Skeletal muscle tissue (tissue), 4 donors: Measurements from ENCODE around the gene SMARCD1. TPM values are rescaled to one million over a fixed set of nuclear protein-coding genes. Genes with fewer than 3 reads are reported as not detected.

ENCODE experiments used
- H3K27ac ChIP-seq: one replicate; pipeline ENCODE4 v1.7.0; 2013; ENCODE audit warnings: mild to moderate bottlenecking, low read depth, low read length, inconsistent platforms
- H3K27me3 ChIP-seq, 3 donors: one replicate each; pipeline ENCODE4 v1.7.0; 2013; ENCODE audit warnings: low read length in 3 of 3; ENCODE audit not compliant: control insufficient read depth in 3 of 3, insufficient read depth in 3 of 3
- H3K36me3 ChIP-seq, 3 donors: one replicate each; pipeline ENCODE4 v1.7.0; 2013; ENCODE audit warnings: low read length in 3 of 3; ENCODE audit not compliant: control insufficient read depth in 3 of 3, insufficient read depth in 3 of 3
- H3K4me1 ChIP-seq, 3 donors: one replicate each; pipeline ENCODE4 v1.7.0; 2013; ENCODE audit warnings: low read length in 3 of 3, mild to moderate bottlenecking in 3 of 3; ENCODE audit not compliant: control insufficient read depth in 3 of 3, insufficient read depth in 3 of 3
- H3K4me3 ChIP-seq, 3 donors: one replicate each; pipeline ENCODE4 v1.7.0; 2013; ENCODE audit warnings: low read length in 3 of 3
- H3K9ac ChIP-seq, 3 donors: one replicate each; pipeline ENCODE4 v1.7.0; 2013; ENCODE audit warnings: low read length in 3 of 3, mild to moderate bottlenecking in 3 of 3, moderate library complexity in 2 of 3, low read depth in 1 of 3
- H3K9me3 ChIP-seq, 3 donors: one replicate each; pipeline ENCODE4 v1.7.0; 2013; ENCODE audit warnings: low read length in 3 of 3; ENCODE audit not compliant: control insufficient read depth in 3 of 3
- total RNA-seq: library from RNA; depleted of rRNA; stranded (reverse); fragments of >200 nt; gene quantifications from one replicate; pipeline ENCODE4 v1.2.3, GENCODE V29; 2014
- donor health status: Osteomylitis.

SMARCD1 gene
- total RNA-seq, 1 donor from 2014 or later = 19.3 TPM

DNA sequence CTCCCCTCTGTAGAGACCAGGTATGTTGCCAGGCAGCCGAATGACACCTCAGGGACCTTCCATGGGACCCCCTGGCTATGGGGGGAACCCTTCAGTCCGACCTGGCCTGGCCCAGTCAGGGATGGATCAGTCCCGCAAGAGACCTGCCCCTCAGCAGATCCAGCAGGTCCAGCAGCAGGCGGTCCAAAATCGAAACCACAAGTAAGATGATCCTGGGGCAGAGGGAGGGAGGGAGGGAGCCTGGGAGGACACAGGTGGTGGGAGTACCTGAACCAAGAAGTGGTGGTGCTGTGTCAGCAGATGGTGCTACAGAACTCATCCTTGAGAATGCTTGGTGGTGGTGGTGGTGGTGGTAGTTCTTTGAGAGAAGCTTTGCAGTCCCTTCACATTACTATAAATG, 1.0 kb downstream of the SMARCD1 start:
- Histone ChIP-seq H3K36me3 (peaks cover 21 to 38% (median 33%) of the 10 kb centered on the region in 3 donors), H3K4me3 (peak overlapping the region; percentile 77 to 96 (median 83)), H3K4me1 (peaks cover 9 to 19% (median 10%) of the 10 kb centered on the region in 3 donors), H3K9ac (peak overlapping the region in 2 of 3 donors; percentile 58 to 61), H3K9me3 (no peaks in the 10 kb centered on the region), H3K27ac (peak overlapping the region; percentile 78), H3K27me3 (no peaks in the 10 kb centered on the region)

- Histone ChIP-seq H3K36me3 (peaks cover 24 to 46% (median 38%) of the 10 kb centered on the region in 3 donors), H3K9ac (no peak overlapping the region), H3K27ac (no peak overlapping the region)
Measured at GRCh38 chr12:50087151-50087550, 2.0 kb downstream of the SMARCD1 start.

GRCh38 chr12:50087995-50088394, 2.9 kb downstream of the SMARCD1 start:
- no peak overlapping the region for H3K27ac ChIP-seq
- H3K27me3 ChIP-seq = no peaks in the 10 kb centered on the region
- H3K9ac ChIP-seq = no peak overlapping the region
- peaks cover 26 to 49% (median 42%) of the 10 kb centered on the region in 3 donors for H3K36me3 ChIP-seq
- no peak overlapping the region for H3K4me3 ChIP-seq
- H3K9me3 ChIP-seq = no peaks in the 10 kb centered on the region
- H3K4me1 ChIP-seq = peaks cover 9 to 19% (median 10%) of the 10 kb centered on the region in 3 donors

More at GRCh38 chr12:50087151-50087550, 2.0 kb downstream of the SMARCD1 start:
- Histone ChIP-seq H3K9me3 (no peaks in the 10 kb centered on the region), H3K4me1 (peaks cover 9 to 19% (median 10%) of the 10 kb centered on the region in 3 donors), H3K27me3 (no peaks in the 10 kb centered on the region), H3K4me3 (no peak overlapping the region)

DNA sequence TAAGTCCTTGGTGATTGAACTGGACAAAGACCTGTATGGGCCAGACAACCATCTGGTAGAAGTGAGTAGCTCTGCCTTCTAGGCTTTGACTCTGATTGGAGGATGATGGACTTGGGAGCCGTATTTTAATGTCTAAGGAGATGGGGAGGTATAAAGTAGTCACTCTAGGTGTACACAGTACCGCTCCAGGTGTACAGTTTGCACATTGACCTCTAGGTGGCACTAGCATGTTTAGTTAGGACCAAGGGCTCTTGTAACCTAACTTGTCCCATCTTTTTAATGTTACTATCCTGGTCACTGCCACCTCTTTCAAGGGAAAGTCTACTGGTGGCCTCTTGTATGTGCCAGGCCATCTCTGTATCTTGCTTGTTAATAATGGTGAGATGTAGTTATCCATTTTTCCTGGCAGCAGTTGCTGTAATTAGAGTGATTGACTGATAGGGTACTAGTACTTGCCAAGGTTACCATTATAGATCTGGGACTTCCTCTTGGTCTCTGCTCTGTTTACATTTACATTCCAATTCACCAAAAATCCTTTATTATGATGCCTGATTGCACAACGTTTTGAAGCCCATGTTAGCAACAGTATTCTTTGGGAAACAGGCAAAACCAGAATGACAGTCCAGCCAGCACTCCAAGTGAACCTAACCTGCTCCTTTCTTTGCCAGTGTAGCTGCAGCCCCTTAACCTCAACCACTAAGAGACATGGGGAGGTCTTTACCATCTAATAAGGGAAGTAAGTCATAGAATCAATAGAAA, 3.6 kb downstream of the SMARCD1 start:
- no peak overlapping the region for H3K27ac ChIP-seq
- H3K9me3 ChIP-seq = no peaks in the 10 kb centered on the region
- H3K9ac ChIP-seq = no peak overlapping the region
- no peaks in the 10 kb centered on the region for H3K27me3 ChIP-seq
- peaks cover 26 to 53% (median 45%) of the 10 kb centered on the region in 3 donors for H3K36me3 ChIP-seq
- peaks cover 9 to 19% (median 10%) of the 10 kb centered on the region in 3 donors for H3K4me1 ChIP-seq
- H3K4me3 ChIP-seq = no peak overlapping the region

DNA sequence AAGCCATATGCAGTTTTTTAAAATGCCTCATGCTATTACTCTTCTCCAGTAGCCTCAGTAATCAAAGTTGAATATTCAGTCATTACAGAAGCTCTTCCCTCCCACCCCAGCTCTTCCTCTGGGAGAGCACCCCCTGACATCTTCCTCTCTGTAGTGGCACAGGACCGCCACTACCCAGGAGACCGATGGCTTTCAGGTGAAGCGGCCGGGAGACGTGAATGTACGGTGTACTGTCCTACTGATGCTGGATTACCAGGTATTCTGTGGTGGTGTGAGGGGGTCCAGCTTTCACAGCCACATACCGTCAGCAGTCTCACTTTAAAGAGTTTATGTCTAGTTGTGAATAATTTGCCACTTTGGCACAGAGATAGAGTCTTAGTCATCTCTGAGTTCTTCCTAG, 4.6 kb downstream of the SMARCD1 start:
- Histone ChIP-seq H3K4me3 (no peak overlapping the region), H3K27ac (no peak overlapping the region), H3K27me3 (no peaks in the 10 kb centered on the region), H3K4me1 (peaks cover 7 to 19% (median 7%) of the 10 kb centered on the region in 3 donors), H3K36me3 (peaks cover 31 to 60% (median 54%) of the 10 kb centered on the region in 3 donors), H3K9ac (no peak overlapping the region), H3K9me3 (no peaks in the 10 kb centered on the region)

GRCh38 chr12:50090391-50090790, 5.2 kb downstream of the SMARCD1 start:
- Histone ChIP-seq H3K36me3 (peaks cover 33 to 63% (median 58%) of the 10 kb centered on the region in 3 donors), H3K27me3 (no peaks in the 10 kb centered on the region), H3K27ac (no peak overlapping the region), H3K4me3 (no peak overlapping the region), H3K9ac (no peak overlapping the region), H3K4me1 (peaks cover 6 to 19% (median 7%) of the 10 kb centered on the region in 3 donors), H3K9me3 (no peaks in the 10 kb centered on the region)

DNA sequence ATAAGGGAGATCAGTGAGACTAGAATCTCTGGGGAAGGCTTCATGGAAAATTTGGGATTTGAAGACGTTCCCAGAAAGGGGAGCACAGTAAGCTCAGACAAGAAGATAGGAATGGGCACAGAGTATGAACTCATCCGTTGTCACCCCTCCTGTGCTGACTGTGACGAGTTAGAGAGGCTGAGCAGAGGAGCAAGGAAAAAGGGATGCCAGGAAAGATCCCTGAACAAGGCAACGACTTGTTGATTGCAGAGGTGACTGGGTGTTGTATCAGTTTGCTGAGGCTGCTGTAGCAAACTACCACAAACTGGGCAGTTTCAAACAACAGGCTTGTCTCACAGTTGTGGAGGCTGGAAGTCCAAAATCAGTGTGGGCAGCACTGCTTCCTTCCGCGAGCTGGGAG, 12.8 kb downstream of the SMARCD1 start:
- H3K36me3 ChIP-seq = peaks cover 48 to 69% (median 68%) of the 10 kb centered on the region in 3 donors
- H3K9me3 ChIP-seq = no peaks in the 10 kb centered on the region
- no peak overlapping the region for H3K27ac ChIP-seq
- no peaks in the 10 kb centered on the region for H3K27me3 ChIP-seq
- H3K9ac ChIP-seq = no peak overlapping the region
- H3K4me1 ChIP-seq = peaks cover 9 to 13% (median 11%) of the 10 kb centered on the region in 3 donors
- no peak overlapping the region for H3K4me3 ChIP-seq

DNA sequence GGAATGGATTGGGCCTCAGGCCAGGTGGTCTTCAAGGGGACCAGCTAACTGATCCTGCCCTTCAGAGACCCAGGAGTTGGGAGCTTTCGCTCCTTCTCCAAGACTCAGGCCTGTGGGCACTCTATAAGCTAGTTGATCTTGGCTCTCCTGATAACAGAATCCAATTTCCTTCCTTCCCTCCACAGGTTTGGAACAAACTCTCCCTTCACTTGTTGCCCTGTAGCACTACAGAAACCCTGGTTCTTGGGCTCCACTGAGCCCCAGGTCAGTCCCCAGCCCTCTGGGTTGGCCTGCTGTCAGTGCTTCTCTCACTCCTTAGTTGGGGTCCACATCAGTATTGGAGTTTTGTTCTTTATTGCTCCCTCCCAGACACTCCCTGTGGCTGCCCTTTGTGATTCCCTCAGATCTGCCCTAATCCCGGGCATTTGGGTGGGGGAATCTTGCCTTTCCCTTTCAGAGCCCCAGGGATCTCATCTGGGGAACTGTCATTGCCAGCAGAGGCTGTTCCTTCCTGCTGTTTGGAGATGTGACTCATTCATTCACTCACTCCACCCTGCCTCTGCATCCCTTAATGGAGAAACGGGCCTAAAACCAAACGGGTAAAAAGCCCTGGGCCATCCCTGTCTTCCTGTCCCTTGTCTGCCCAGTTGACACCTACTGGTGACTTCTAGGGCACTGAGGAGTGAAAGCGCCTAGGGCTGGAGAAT, 14.3 kb downstream of the SMARCD1 start:
- Histone ChIP-seq H3K9ac (peak overlapping the region in 1 of 3 donors; percentile 33), H3K27ac (no peak overlapping the region), H3K27me3 (no peaks in the 10 kb centered on the region), H3K4me3 (no peak overlapping the region), H3K4me1 (peaks cover 24 to 28% (median 25%) of the 10 kb centered on the region in 3 donors), H3K9me3 (no peaks in the 10 kb centered on the region), H3K36me3 (peaks cover 46 to 60% (median 59%) of the 10 kb centered on the region in 3 donors)

DNA sequence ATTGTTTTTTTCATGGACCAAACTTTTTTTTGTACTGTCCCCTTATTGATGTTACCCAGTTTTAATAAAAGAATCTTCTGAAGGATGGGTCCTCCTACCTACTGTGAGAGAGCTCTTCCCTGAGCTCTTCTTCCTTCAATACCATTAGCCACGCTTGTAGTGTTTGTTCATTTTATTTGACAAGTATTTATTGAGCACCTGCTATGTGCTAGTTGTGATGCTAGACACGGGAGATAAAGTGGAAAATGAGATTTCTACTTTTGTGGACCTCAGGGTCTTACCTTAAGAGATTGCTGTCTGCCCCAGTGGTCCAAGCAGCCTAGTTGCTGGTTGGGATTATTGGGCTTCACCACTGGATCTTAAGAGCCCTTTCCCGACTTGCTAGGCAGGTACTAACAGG, 15.4 kb downstream of the SMARCD1 start:
- H3K36me3 ChIP-seq = peaks cover 43 to 56% (median 50%) of the 10 kb centered on the region in 3 donors
- no peak overlapping the region for H3K4me3 ChIP-seq
- H3K4me1 ChIP-seq = peaks cover 29 to 39% (median 34%) of the 10 kb centered on the region in 3 donors
- no peak overlapping the region for H3K9ac ChIP-seq
- H3K9me3 ChIP-seq = no peaks in the 10 kb centered on the region
- no peak overlapping the region for H3K27ac ChIP-seq
- no peaks in the 10 kb centered on the region for H3K27me3 ChIP-seq

- Histone ChIP-seq H3K4me1 (peaks cover 40 to 50% (median 44%) of the 10 kb centered on the region in 3 donors), H3K36me3 (peaks cover 39 to 46% (median 39%) of the 10 kb centered on the region in 3 donors), H3K27ac (no peak overlapping the region), H3K4me3 (no peak overlapping the region), H3K9me3 (no peaks in the 10 kb centered on the region), H3K9ac (no peak overlapping the region), H3K27me3 (no peaks in the 10 kb centered on the region)
Measured at GRCh38 chr12:50101663-50102062, 16.5 kb downstream of the SMARCD1 start.
